ENCODE measurements around the gene PRSS1.

The PRSS1 gene

DNA sequence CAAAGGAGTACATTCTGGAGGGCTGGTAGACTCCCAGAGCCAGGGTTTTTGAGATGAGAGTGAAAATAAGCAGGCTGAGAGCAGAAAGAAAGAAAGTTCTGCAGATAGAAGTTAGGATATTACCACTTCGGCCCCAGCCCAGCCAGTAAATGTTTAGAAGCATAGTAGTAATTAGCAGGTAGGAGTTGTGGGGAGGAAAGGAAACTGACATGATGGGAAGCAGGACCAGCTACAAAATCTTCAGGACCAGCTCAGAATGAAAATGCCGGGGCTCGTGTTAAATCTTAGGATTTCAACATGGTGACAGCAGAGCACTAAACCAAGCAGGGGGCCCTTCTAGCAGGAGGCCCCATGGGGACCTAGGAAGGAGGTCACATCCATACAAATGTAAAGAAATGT is 50.2 kb downstream of the PRSS1 start:
- no peak overlapping the region for H3K4me3 ChIP-seq (ENCODE audit: low read depth, low read length)
- TF ChIP-seq CTCF (IDR thresholded peaks at IDR 0.05; ENCODE audit: low read depth, low read length) = no peak

- H3K4me3 ChIP-seq (ENCODE audit: low read depth, low read length) = no peak overlapping the region
- TF ChIP-seq CTCF (IDR thresholded peaks at IDR 0.05; ENCODE audit: low read depth, low read length) = no peak
Measured at GRCh38 chr7:142800088-142800487, 50.8 kb downstream of the PRSS1 start.

DNA sequence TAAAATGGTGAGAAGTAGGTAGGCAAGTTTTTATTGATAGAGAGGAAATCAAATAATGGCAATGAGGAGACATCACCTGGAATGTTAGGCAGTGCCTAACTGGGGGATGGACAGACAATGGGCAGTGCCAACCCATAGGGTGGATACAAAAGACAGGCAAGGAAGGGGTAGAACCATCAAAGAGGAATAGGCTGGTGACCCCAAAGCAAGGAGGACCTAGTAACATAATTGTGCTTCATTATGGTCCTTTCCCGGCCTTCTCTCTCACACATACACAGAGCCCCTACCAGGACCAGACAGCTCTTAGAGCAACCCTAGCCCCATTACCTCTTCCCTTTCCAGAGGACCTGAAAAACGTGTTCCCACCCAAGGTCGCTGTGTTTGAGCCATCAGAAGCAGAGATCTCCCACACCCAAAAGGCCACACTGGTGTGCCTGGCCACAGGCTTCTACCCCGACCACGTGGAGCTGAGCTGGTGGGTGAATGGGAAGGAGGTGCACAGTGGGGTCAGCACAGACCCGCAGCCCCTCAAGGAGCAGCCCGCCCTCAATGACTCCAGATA is 51.5 kb downstream of the PRSS1 start:
- TF ChIP-seq CTCF (IDR thresholded peaks at IDR 0.05; ENCODE audit: low read depth, low read length) = no peak
- H3K4me3 ChIP-seq (ENCODE audit: low read depth, low read length) = no peak overlapping the region

- H3K4me3 ChIP-seq (ENCODE audit: low read depth, low read length) = no peak overlapping the region
- no peak for TF ChIP-seq CTCF (IDR thresholded peaks at IDR 0.05; ENCODE audit: low read depth, low read length)
Measured at GRCh38 chr7:142801601-142802295, 52.5 kb downstream of the PRSS1 start.

DNA sequence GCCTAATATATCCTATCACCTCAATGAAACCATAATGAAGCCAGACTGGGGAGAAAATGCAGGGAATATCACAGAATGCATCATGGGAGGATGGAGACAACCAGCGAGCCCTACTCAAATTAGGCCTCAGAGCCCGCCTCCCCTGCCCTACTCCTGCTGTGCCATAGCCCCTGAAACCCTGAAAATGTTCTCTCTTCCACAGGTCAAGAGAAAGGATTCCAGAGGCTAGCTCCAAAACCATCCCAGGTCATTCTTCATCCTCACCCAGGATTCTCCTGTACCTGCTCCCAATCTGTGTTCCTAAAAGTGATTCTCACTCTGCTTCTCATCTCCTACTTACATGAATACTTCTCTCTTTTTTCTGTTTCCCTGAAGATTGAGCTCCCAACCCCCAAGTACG is 53.0 kb downstream of the PRSS1 start:
- H3K4me3 ChIP-seq (ENCODE audit: low read depth, low read length) = no peak overlapping the region
- no peak for TF ChIP-seq CTCF (IDR thresholded peaks at IDR 0.05; ENCODE audit: low read depth, low read length)
